Nucleus accumbens (tissue), 56 donors: Measurements from ENCODE around the gene UBR2.
"Not testable (repeated sequence)": the region's sequence is repeated elsewhere in the genome, so short reads cannot be mapped to it uniquely, and the experiment has no call there.

Experiments used
- DNase-seq, 56 donors: peaks; one replicate each; lab custom pipeline; 2025; lab: John Stamatoyannopoulos, UW

The UBR2 gene

GRCh38 chr6:42552380-42552779 lies 11.4 kb upstream of the UBR2 start:
- no peak for DNase-seq

GRCh38 chr6:42555477-42556457 lies 8.1 kb upstream of the UBR2 start:
- no peak for DNase-seq

- no peak for DNase-seq
Observed at GRCh38 chr6:42556462-42556861, 7.4 kb upstream of the UBR2 start.

- DNase-seq = not testable (repeated sequence)
Observed at GRCh38 chr6:42559276-42559675, 4.6 kb upstream of the UBR2 start.

- no peak for DNase-seq
Observed at GRCh38 chr6:42561986-42562385, 1.8 kb upstream of the UBR2 start.

GRCh38 chr6:42562788-42563405 lies 932 bp upstream of the UBR2 start:
- DNase-seq = no peak

- no peak for DNase-seq
Observed at GRCh38 chr6:42564506-42564825, 637 bp downstream of the UBR2 start.

- DNase-seq = no peak
Observed at GRCh38 chr6:42565823-42566613, 2.2 kb downstream of the UBR2 start.

- no peak for DNase-seq
Observed at GRCh38 chr6:42566614-42567208, 2.9 kb downstream of the UBR2 start.

GRCh38 chr6:42567237-42567636 lies 3.4 kb downstream of the UBR2 start:
- DNase-seq = not testable (repeated sequence)

GRCh38 chr6:42569102-42570028 lies 5.5 kb downstream of the UBR2 start:
- no peak for DNase-seq

- DNase-seq = no peak
Observed at GRCh38 chr6:42571611-42572342, 7.9 kb downstream of the UBR2 start.

GRCh38 chr6:42572523-42572922 lies 8.7 kb downstream of the UBR2 start:
- no peak for DNase-seq

GRCh38 chr6:42576538-42576937 lies 12.7 kb downstream of the UBR2 start:
- not testable (repeated sequence) for DNase-seq

- DNase-seq = no peak
Observed at GRCh38 chr6:42598300-42598699, 34.5 kb downstream of the UBR2 start.

- DNase-seq = no peak
Observed at GRCh38 chr6:42599558-42599957, 35.7 kb downstream of the UBR2 start.

- DNase-seq = no peak
Observed at GRCh38 chr6:42604150-42604549, 40.3 kb downstream of the UBR2 start.

GRCh38 chr6:42604699-42605098 lies 40.9 kb downstream of the UBR2 start:
- not testable (repeated sequence) for DNase-seq

- DNase-seq = no peak
Observed at GRCh38 chr6:42610416-42610815, 46.6 kb downstream of the UBR2 start.
